Right atrium auricular region (tissue), 2 donors: ENCODE data around the gene TGM2. TPM values are rescaled to one million over a fixed set of nuclear protein-coding genes. Genes with fewer than 3 reads are reported as not detected.

Source experiments
- DNase-seq: peaks from one replicate; pipeline ENCODE4 v3.0.0-alpha.2; 2019; ENCODE audit warnings: low spot score
- H3K27ac ChIP-seq, 2 donors: fragments of 200-600 bp; sonication (generic); 1 replicate in 1 of 2; 2 replicates in 1 of 2; pipeline ENCODE4 v1.5.1; 2016 to 2019
- H3K27me3 ChIP-seq, 2 donors: fragments of 200-600 bp; sonication (generic); one replicate each; pipeline versions ENCODE4 v1.5.1 to v1.6.0; 2017 to 2019
- H3K36me3 ChIP-seq: fragments of 200-600 bp; sonication (generic); one replicate; pipeline ENCODE4 v1.5.1; 2016
- H3K4me1 ChIP-seq, 2 donors: fragments of 200-600 bp; sonication (generic); one replicate each; pipeline versions ENCODE4 v1.5.1 to v1.6.0; 2017 to 2019
- H3K4me3 ChIP-seq, 2 donors: fragments of 200-600 bp; sonication (generic); 1 replicate in 1 of 2; 2 replicates in 1 of 2; pipeline ENCODE4 v1.5.1; 2017 to 2019; ENCODE audit warnings: mild to moderate bottlenecking in 1 of 2, moderate library complexity in 1 of 2
- H3K9me3 ChIP-seq, 2 donors: fragments of 200-600 bp; sonication (generic); one replicate each; pipeline ENCODE4 v1.5.1; 2019
- total RNA-seq, 2 donors: library from RNA; depleted of rRNA; stranded (reverse); fragments of >200 nt; gene quantifications; one replicate each; pipeline ENCODE4 v1.1.0, GENCODE V29; 2016
- TF ChIP-seq, protein P1 (sequence below), 2 donors: fragments of 200-600 bp; sonication (generic); IDR thresholded peaks; one replicate each; pipeline ENCODE4 v1.5.1; 2019; ENCODE audit warnings: antibody characterized with exemption in 2 of 2

TGM2 gene
- total RNA-seq, 2 donors from 2014 or later: 680 to 1,303 TPM

DNA sequence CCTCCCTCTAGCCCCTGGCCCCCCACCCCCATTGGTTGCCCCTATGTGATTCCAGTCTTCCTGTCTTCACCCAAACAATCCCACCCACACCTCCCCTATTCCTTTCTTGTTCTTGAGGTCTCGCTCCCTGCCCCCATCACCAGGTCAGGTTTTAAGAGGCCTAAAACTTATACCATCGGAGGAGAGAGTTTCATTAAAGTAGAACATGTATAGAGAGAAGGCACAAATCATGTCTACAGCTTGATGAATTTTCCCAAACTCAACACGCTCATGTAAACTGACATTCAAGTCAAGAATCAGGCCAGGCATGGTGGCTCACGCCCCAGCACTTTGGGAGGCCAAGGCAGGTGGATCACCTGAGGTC is 44.5 kb downstream of the TGM2 start:
- Histone ChIP-seq H3K27me3 (no peaks in the 10 kb centered on the region), H3K9me3 (no peaks in the 10 kb centered on the region), H3K27ac (no peak overlapping the region), H3K4me1 (peaks cover 0 to 14% of the 10 kb centered on the region in 2 donors), H3K36me3 (no peaks in the 10 kb centered on the region), H3K4me3 (no peak overlapping the region)
- no peak for DNase-seq
- TF ChIP-seq, protein P1, sequence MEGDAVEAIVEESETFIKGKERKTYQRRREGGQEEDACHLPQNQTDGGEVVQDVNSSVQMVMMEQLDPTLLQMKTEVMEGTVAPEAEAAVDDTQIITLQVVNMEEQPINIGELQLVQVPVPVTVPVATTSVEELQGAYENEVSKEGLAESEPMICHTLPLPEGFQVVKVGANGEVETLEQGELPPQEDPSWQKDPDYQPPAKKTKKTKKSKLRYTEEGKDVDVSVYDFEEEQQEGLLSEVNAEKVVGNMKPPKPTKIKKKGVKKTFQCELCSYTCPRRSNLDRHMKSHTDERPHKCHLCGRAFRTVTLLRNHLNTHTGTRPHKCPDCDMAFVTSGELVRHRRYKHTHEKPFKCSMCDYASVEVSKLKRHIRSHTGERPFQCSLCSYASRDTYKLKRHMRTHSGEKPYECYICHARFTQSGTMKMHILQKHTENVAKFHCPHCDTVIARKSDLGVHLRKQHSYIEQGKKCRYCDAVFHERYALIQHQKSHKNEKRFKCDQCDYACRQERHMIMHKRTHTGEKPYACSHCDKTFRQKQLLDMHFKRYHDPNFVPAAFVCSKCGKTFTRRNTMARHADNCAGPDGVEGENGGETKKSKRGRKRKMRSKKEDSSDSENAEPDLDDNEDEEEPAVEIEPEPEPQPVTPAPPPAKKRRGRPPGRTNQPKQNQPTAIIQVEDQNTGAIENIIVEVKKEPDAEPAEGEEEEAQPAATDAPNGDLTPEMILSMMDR (IDR thresholded peaks at IDR 0.05): no peak

DNA sequence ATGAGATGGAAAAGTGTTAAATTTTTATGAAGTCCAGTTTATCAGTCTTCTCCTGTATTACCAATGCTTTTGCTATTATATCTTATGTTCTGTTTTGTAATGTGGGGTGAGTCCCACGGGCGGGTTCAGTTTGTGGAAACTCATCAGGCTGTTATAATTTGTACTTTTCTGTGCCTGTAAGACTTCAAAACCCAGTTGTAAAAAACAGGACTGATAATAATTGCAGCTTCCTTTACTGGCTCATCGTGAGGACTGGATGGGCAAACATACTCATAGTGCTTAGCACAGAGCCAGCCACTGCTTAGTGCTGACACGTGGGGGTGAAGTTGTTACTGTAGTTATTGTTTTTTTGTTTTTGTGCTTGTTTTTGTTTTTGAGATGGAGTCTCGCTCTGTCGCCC is 45.6 kb downstream of the TGM2 start:
- H3K27ac ChIP-seq: no peak overlapping the region
- TF ChIP-seq, protein P1 (IDR thresholded peaks at IDR 0.05): no peak

DNA sequence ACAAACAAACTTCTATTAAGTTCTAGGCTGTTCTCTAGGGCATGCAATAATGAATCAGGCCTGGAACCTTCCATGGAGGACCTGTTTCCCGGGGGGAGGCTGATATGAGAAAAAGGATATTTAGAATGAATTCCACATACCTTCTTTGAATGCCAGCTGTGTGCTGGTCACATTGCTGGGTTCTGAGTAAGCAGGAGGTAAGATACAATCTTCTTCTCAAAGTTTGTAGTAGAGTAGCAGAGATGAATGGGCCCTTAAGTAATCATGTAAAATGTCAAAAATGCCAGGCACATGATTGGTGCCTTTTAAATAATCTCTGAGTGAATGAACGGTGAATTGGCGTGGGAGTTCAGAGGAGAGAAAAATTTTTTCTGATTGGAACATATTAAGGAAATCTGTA is 47.4 kb downstream of the TGM2 start:
- Histone ChIP-seq H3K4me1 (peaks cover 0 to 19% of the 10 kb centered on the region in 2 donors), H3K9me3 (no peaks in the 10 kb centered on the region), H3K27me3 (no peaks in the 10 kb centered on the region), H3K27ac (no peak overlapping the region), H3K4me3 (no peak overlapping the region), H3K36me3 (no peaks in the 10 kb centered on the region)
- TF ChIP-seq, protein P1 (IDR thresholded peaks at IDR 0.05): no peak
- DNase-seq: no peak

More for the DNA sequence above, 45.6 kb downstream of the TGM2 start:
- no peak overlapping the region for H3K4me3 ChIP-seq
- H3K36me3 ChIP-seq: no peaks in the 10 kb centered on the region
- peak; percentile 56 for DNase-seq
- H3K4me1 ChIP-seq: peaks cover 0 to 12% of the 10 kb centered on the region in 2 donors
- no peaks in the 10 kb centered on the region for H3K9me3 ChIP-seq
- H3K27me3 ChIP-seq: no peaks in the 10 kb centered on the region

DNA sequence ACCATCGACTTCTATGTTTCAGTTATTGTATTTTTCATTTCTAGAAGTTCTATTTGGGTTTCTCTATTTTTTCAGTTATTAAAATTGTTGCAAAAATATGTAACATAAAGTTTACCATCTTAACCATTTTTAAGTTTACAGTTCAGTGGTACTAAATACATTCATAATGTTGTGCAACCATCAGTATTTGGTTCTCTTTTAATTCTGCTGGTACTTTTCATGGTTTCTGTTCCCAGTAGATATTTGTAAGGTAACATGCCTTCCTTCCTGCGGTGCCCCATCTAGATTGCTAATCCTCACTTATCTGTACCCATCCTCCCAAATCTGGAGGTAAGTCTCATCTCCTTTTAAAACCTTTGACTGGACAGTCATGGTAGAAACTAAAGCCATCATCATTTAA is 47.9 kb downstream of the TGM2 start:
- Histone ChIP-seq H3K4me3 (no peak overlapping the region), H3K4me1 (peaks cover 0 to 19% of the 10 kb centered on the region in 2 donors), H3K36me3 (no peaks in the 10 kb centered on the region), H3K27ac (no peak overlapping the region), H3K27me3 (no peaks in the 10 kb centered on the region), H3K9me3 (no peaks in the 10 kb centered on the region)
- TF ChIP-seq, protein P1 (IDR thresholded peaks at IDR 0.05): no peak
- no peak for DNase-seq

DNA sequence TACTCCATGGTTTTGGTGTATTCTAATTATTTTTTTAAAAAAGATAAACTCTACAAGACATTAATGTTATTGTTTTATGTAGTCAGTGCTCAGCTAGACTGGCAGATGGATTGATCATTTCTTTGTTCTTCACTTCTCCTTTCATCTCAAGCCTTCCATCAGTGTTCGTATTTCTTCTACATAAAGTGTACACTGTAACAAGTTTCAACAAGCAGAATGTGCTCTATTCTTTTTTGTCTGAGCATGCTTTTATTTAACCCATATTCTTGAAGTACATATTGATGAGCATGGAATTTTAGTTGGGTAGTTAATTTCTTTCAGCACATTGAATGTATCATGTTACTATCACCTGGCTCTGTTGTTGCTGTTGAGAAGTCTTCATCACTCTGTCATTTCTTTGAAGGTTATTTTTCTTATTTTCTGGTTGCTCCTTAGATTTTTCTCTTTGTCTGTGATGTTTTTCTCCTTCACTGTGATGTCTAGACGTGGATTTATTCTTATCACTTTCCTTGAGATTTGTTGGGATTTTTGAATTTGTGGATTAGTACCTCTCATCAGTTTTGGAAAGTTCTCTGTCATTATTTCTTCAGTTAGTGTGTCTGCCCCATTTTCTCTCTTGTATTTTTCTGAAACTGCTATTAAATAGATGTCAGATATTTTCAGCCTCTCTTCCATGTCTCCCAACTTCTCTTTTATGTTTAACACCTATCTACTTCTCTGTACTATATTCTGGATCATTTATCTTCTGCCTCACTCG is 48.5 kb downstream of the TGM2 start:
- Histone ChIP-seq H3K36me3 (no peaks in the 10 kb centered on the region), H3K27ac (no peak overlapping the region), H3K4me1 (peaks cover 0 to 22% of the 10 kb centered on the region in 2 donors), H3K9me3 (no peaks in the 10 kb centered on the region), H3K4me3 (no peak overlapping the region), H3K27me3 (no peaks in the 10 kb centered on the region)
- TF ChIP-seq, protein P1 (IDR thresholded peaks at IDR 0.05): no peak
- no peak for DNase-seq

DNA sequence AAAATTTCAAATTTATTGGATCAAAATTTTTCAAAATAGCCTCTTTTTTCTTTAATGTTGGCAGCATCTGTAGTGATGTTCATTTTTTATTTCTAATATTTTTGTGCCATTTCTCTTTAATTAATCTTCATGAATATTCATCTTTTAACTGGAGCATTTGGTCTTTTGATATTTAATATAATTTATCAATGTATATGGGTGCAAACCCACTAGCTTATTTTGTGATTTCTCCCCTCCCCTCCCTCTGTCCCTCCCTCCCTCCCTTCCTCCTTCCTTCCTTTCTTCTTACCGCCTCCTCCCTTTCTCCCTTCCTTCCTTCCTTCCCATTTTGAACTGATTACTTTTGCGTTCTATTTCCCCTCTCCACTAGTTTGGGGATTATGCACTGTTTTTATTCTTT is 49.2 kb downstream of the TGM2 start:
- TF ChIP-seq, protein P1 (IDR thresholded peaks at IDR 0.05): no peak

More for the DNA sequence above, 49.2 kb downstream of the TGM2 start:
- no peak for DNase-seq
- Histone ChIP-seq H3K4me3 (no peak overlapping the region), H3K9me3 (no peaks in the 10 kb centered on the region), H3K27ac (no peak overlapping the region), H3K27me3 (no peaks in the 10 kb centered on the region), H3K36me3 (no peaks in the 10 kb centered on the region), H3K4me1 (peaks cover 0 to 29% of the 10 kb centered on the region in 2 donors)
